CD4-positive, alpha-beta T cell (primary cell): ENCODE measurements around the gene FTCDNL1. TPM values are rescaled to one million over a fixed set of nuclear protein-coding genes. Genes with fewer than 3 reads are reported as not detected.

Source experiments
- ATAC-seq: fragments of 200-7000 bp; cut with Tn5 transposase; one replicate; pipeline ENCODE4 v1.10.0; 2022; ENCODE audit warnings: mild to moderate bottlenecking; ENCODE audit not compliant: poor library complexity
- CTCF ChIA-PET: fragments of 350-600 bp; sonication (Branson Sonifier 250); formaldehyde crosslinking; loops from one replicate; lab custom pipeline; 2021; ENCODE audit warnings: antibody characterized with exemption, inconsistent platforms; lab: Charles Lee
- POLR2A ChIA-PET: fragments of 350-600 bp; sonication (Branson Sonifier 250); formaldehyde crosslinking; loops from one replicate; lab custom pipeline; 2021; ENCODE audit warnings: antibody characterized with exemption, inconsistent platforms; lab: Charles Lee
- DNase-seq, 14 experiments: peaks; one replicate each; pipeline ENCODE4 v3.0.0-alpha.2; 2013 to 2020; ENCODE audit warnings: mixed read lengths in 2 of 14
- H3K27ac ChIP-seq, 2 donors: one replicate each; pipeline versions ENCODE4 v1.5.1 to v1.7.0; 2013; ENCODE audit warnings: low read length in 2 of 2, low read depth in 1 of 2, mild to moderate bottlenecking in 1 of 2
- H3K27me3 ChIP-seq, 2 experiments: 1 replicate in 1 of 2; 2 replicates in 1 of 2; pipeline versions ENCODE4 v1.6.1 to v1.7.0; 2013; ENCODE audit warnings: low read length in 2 of 2, control low read depth in 1 of 2, mild to moderate bottlenecking in 1 of 2, moderate library complexity in 1 of 2; ENCODE audit not compliant: insufficient read depth in 2 of 2, control insufficient read depth in 1 of 2
- H3K36me3 ChIP-seq: one replicate; pipeline ENCODE4 v1.6.1; 2013; ENCODE audit warnings: low read length, control low read depth; ENCODE audit not compliant: insufficient read depth
- H3K4me1 ChIP-seq: one replicate; pipeline ENCODE4 v1.6.1; 2013; ENCODE audit warnings: low read length, control low read depth; ENCODE audit not compliant: insufficient read depth
- H3K4me3 ChIP-seq: one replicate; pipeline ENCODE4 v1.5.1; 2013; ENCODE audit warnings: mild to moderate bottlenecking, low read length, moderate library complexity
- H3K9me3 ChIP-seq, 2 experiments: 1 replicate in 1 of 2; 2 replicates in 1 of 2; pipeline versions ENCODE4 v1.6.1 to v1.7.0; 2013; ENCODE audit warnings: low read length in 2 of 2, mild to moderate bottlenecking in 2 of 2, control low read depth in 1 of 2, moderate library complexity in 1 of 2; ENCODE audit not compliant: control insufficient read depth in 1 of 2, insufficient read depth in 1 of 2
- H3K27ac Mint-ChIP-seq: one replicate; pipeline ENCODE4 v1.8.0; 2020; ENCODE audit warnings: mixed read lengths
- H3K27me3 Mint-ChIP-seq: one replicate; pipeline ENCODE4 v1.8.0; 2021; ENCODE audit warnings: mixed read lengths
- H3K36me3 Mint-ChIP-seq: one replicate; pipeline ENCODE4 v1.8.0; 2021; ENCODE audit warnings: low read depth, mixed read lengths
- H3K4me1 Mint-ChIP-seq: one replicate; pipeline ENCODE4 v1.8.0; 2021; ENCODE audit warnings: low read depth, mixed read lengths
- H3K4me3 Mint-ChIP-seq: one replicate; pipeline ENCODE4 v1.8.0; 2020; ENCODE audit warnings: mild to moderate bottlenecking, mixed read lengths
- H3K9me3 Mint-ChIP-seq: one replicate; pipeline ENCODE4 v1.8.0; 2020; ENCODE audit warnings: mixed read lengths
- CTCF ChIP-seq: fragments of 200-600 bp; IDR thresholded peaks from one replicate; pipeline ENCODE4 v1.8.0; 2022; ENCODE audit warnings: antibody characterized with exemption, mild to moderate bottlenecking
- intact Hi-C, 2 experiments: fragments of 100-400 bp; cut with DNase I in 1 of 2; cut with micrococcal nuclease in 1 of 2; formaldehyde crosslinking; loops; one replicate each; pipeline versions ENCODE4 v1.15.1 to v1.9.0; 2023 to 2025; cut with DNase I, micrococcal nuclease
- total RNA-seq, 174 experiments: library from RNA in 2 of 174; stranded (reverse) in 2 of 174; gene quantifications; one replicate each; pipeline ENCODE4 v1.2.3 and lab custom pipeline; 2021 to 2026

FTCDNL1 gene
- total RNA-seq, 2 experiments from 2014 or later, result 0.78 to 1.3 TPM

- ATAC-seq (no peak), DNase-seq (no peak)
- no peaks in the 10 kb centered on the region for H3K36me3 Mint-ChIP-seq
- no peak overlapping the region for H3K27ac Mint-ChIP-seq
- H3K9me3 Mint-ChIP-seq, result no peaks in the 10 kb centered on the region
- H3K27me3 ChIP-seq, result no peaks in the 10 kb centered on the region
- intact Hi-C loops, result no loop called here
- no peak overlapping the region for H3K4me3 ChIP-seq
- H3K4me3 Mint-ChIP-seq, result no peak overlapping the region
- H3K4me1 ChIP-seq, result no peaks in the 10 kb centered on the region
- ChIA-PET CTCF (no interaction called here), POLR2A (no interaction called here)
- H3K27me3 Mint-ChIP-seq, result peaks cover 6% of the 10 kb centered on the region
- H3K27ac ChIP-seq, result no peak overlapping the region
- no peaks in the 10 kb centered on the region for H3K4me1 Mint-ChIP-seq
- H3K9me3 ChIP-seq, result no peaks in the 10 kb centered on the region
- H3K36me3 ChIP-seq, result no peaks in the 10 kb centered on the region
- TF ChIP-seq CTCF, result no peak
Measured at GRCh38 chr2:199777916-199778315, 73.1 kb downstream of the FTCDNL1 start.

- H3K27ac Mint-ChIP-seq, result no peak overlapping the region
- H3K4me1 Mint-ChIP-seq, result no peaks in the 10 kb centered on the region
- no peaks in the 10 kb centered on the region for H3K27me3 ChIP-seq
- no peaks in the 10 kb centered on the region for H3K36me3 Mint-ChIP-seq
- peaks cover 6% of the 10 kb centered on the region for H3K27me3 Mint-ChIP-seq
- no peaks in the 10 kb centered on the region for H3K36me3 ChIP-seq
- ChIA-PET CTCF (no interaction called here), POLR2A (no interaction called here)
- H3K4me3 Mint-ChIP-seq, result no peak overlapping the region
- no peaks in the 10 kb centered on the region for H3K9me3 ChIP-seq
- ATAC-seq (no peak), DNase-seq (no peak)
- H3K4me3 ChIP-seq, result no peak overlapping the region
- no peak for TF ChIP-seq CTCF
- intact Hi-C loops, result no loop called here
- no peaks in the 10 kb centered on the region for H3K4me1 ChIP-seq
- no peak overlapping the region for H3K27ac ChIP-seq
- H3K9me3 Mint-ChIP-seq, result no peaks in the 10 kb centered on the region
Measured at GRCh38 chr2:199777315-199777714, 73.7 kb downstream of the FTCDNL1 start.

- Mint-ChIP-seq H3K27ac (no peak overlapping the region), H3K36me3 (no peaks in the 10 kb centered on the region), H3K9me3 (no peaks in the 10 kb centered on the region), H3K4me3 (no peak overlapping the region), H3K27me3 (peaks cover 6% of the 10 kb centered on the region), H3K4me1 (no peaks in the 10 kb centered on the region)
- no peak overlapping the region for H3K27ac ChIP-seq
- CTCF ChIA-PET, result no interaction called here
- no peaks in the 10 kb centered on the region for H3K4me1 ChIP-seq
- TF ChIP-seq CTCF, result no peak
- H3K9me3 ChIP-seq, result no peaks in the 10 kb centered on the region
- DNase-seq (no peak), ATAC-seq (no peak)
- POLR2A ChIA-PET, result no interaction called here
- no peak overlapping the region for H3K4me3 ChIP-seq
- H3K27me3 ChIP-seq, result no peaks in the 10 kb centered on the region
- intact Hi-C loops, result no loop called here
- H3K36me3 ChIP-seq, result no peaks in the 10 kb centered on the region
Measured at GRCh38 chr2:199775267-199775666, 75.7 kb downstream of the FTCDNL1 start.
